A549 (cell line): ENCODE results near the gene TECTB. TPM values are rescaled to one million over a fixed set of nuclear protein-coding genes. Genes with fewer than 3 reads are reported as not detected.

Experiments
- ATAC-seq, 2 experiments: fragments of 200-7000 bp in 1 of 2; fragments of >200 bp in 1 of 2; cut with Nextera tagmentation in 1 of 2; cut with Tn5 transposase in 1 of 2; 3 replicates each; pipeline versions ENCODE4 v1.8.0 to v1.9.1; 2018 to 2020; ENCODE audit warnings: mild to moderate bottlenecking in 1 of 2, moderate library complexity in 1 of 2
- CTCF ChIA-PET: fragments of 300-600 bp; sonication (Branson Sonifier 250); formaldehyde crosslinking; extraction: SDS; loops from one replicate; lab custom pipeline; 2021; ENCODE audit warnings: antibody characterized with exemption, inconsistent platforms; lab: Yijun Ruan, JAX
- POLR2A ChIA-PET: fragments of 350-600 bp; formaldehyde crosslinking; extraction: SDS; loops from one replicate; lab custom pipeline; 2021; ENCODE audit warnings: antibody characterized with exemption, inconsistent platforms; lab: Yijun Ruan, JAX
- DNase-seq, 2 experiments: peaks; one replicate each; pipeline versions ENCODE4 v3.0.0 to v3.0.0-alpha.2; 2011 to 2016; ENCODE audit warnings: low read depth in 1 of 2, low spot score in 1 of 2
- FAIRE-seq: peaks from 2 replicates; lab custom pipeline; 2011; peaks lifted over from hg19 to GRCh38; lab: Jason Lieb, UNC
- H3K27ac ChIP-seq, 2 experiments: fragments of >200 bp; sonication (Bioruptor Twin); formaldehyde crosslinking; 3 replicates each; pipeline ENCODE4 v1.5.1; 2016 to 2017
- H3K4me1 ChIP-seq: fragments of >200 bp; sonication (Bioruptor Twin); formaldehyde crosslinking; 3 replicates; pipeline ENCODE4 v1.6.1; 2016
- H3K4me2 ChIP-seq: fragments of >200 bp; sonication (Bioruptor Twin); formaldehyde crosslinking; 3 replicates; pipeline ENCODE4 v1.6.1; 2016
- H3K4me3 ChIP-seq: fragments of >200 bp; sonication (Bioruptor Twin); formaldehyde crosslinking; 3 replicates; pipeline ENCODE4 v1.5.1; 2016
- H3K9me3 ChIP-seq: fragments of >200 bp; sonication (Bioruptor Twin); formaldehyde crosslinking; 3 replicates; pipeline ENCODE4 v1.6.1; 2016
- CEBPB ChIP-seq, 2 experiments: fragments of >200 bp in 1 of 2; sonication (Bioruptor Twin) in 1 of 2; formaldehyde crosslinking in 1 of 2; IDR thresholded peaks; 2 replicates each; pipeline ENCODE4 v1.6.1; 2012 to 2016
- CHD2 ChIP-seq: fragments of 150-350 bp; IDR thresholded peaks from 2 replicates; pipeline ENCODE4 v1.6.1; 2014; ENCODE audit warnings: low read length; ENCODE audit not compliant: partially characterized antibody
- EP300 ChIP-seq, 2 experiments: fragments of >200 bp; sonication (Bioruptor Twin); formaldehyde crosslinking; IDR thresholded peaks; 2 replicates in 1 of 2; 3 replicates in 1 of 2; pipeline ENCODE4 v1.6.1; 2016 to 2017
- ESRRA ChIP-seq: fragments of 150-350 bp; IDR thresholded peaks from 2 replicates; pipeline ENCODE4 v1.6.1; 2014; ENCODE audit warnings: mild to moderate bottlenecking, low read length, borderline replicate concordance
- HOXB13 ChIP-seq: fragments of 250-450 bp; sonication (Bioruptor Pico); IDR thresholded peaks from 2 replicates; pipeline ENCODE4 v1.5.0; 2020; ENCODE audit warnings: low read depth, mild to moderate bottlenecking, moderate library complexity
- HOXB5 ChIP-seq: fragments of 250-450 bp; sonication (Bioruptor Pico); IDR thresholded peaks from 2 replicates; pipeline ENCODE4 v1.5.0; 2020; ENCODE audit warnings: mild to moderate bottlenecking, moderate library complexity
- JUN ChIP-seq, 2 experiments: fragments of >200 bp; sonication (Bioruptor Twin); formaldehyde crosslinking; IDR thresholded peaks; 2 replicates in 1 of 2; 3 replicates in 1 of 2; pipeline ENCODE4 v1.6.1; 2016 to 2017
- MAFK ChIP-seq: fragments of 450-650 bp; IDR thresholded peaks from 2 replicates; pipeline ENCODE4 v1.6.1; 2014; ENCODE audit not compliant: partially characterized antibody
- MYC ChIP-seq: IDR thresholded peaks from 2 replicates; pipeline ENCODE4 v1.6.1; 2012; ENCODE audit warnings: mild to moderate bottlenecking, inconsistent platforms, low read length, improper control_type of control experiment, borderline replicate concordance
- NPAS2 ChIP-seq: fragments of 250-450 bp; sonication (Bioruptor Pico); IDR thresholded peaks from 2 replicates; pipeline ENCODE4 v1.8.0; 2022; ENCODE audit warnings: mild to moderate bottlenecking, moderate library complexity, borderline replicate concordance
- RARB ChIP-seq: fragments of 250-450 bp; sonication (Bioruptor Pico); IDR thresholded peaks from 2 replicates; pipeline ENCODE4 v1.8.0; 2021; ENCODE audit warnings: mild to moderate bottlenecking, moderate library complexity
- RCOR1 ChIP-seq: fragments of 150-350 bp; IDR thresholded peaks from 2 replicates; pipeline ENCODE4 v1.6.1; 2014; ENCODE audit warnings: antibody characterized with exemption, low read length, low read depth
- RFX5 ChIP-seq: fragments of 450-650 bp; IDR thresholded peaks from 2 replicates; pipeline ENCODE4 v1.7.1; 2014; ENCODE audit warnings: antibody characterized with exemption, mild to moderate bottlenecking, moderate library complexity
- SMC3 ChIP-seq: fragments of >200 bp; sonication (Bioruptor Twin); formaldehyde crosslinking; IDR thresholded peaks from 3 replicates; pipeline ENCODE4 v1.6.1; 2018; ENCODE audit warnings: inconsistent platforms
- ZC3H11A ChIP-seq: fragments of 450-650 bp; IDR thresholded peaks from 2 replicates; pipeline ENCODE4 v1.6.1; 2014; ENCODE audit warnings: antibody characterized with exemption, mild to moderate bottlenecking
- ZFP36 ChIP-seq: fragments of 450-650 bp; IDR thresholded peaks from 2 replicates; pipeline ENCODE4 v1.6.1; 2014; ENCODE audit warnings: borderline replicate concordance; ENCODE audit not compliant: partially characterized antibody
- ZNF302 ChIP-seq: fragments of 250-450 bp; sonication (Bioruptor Pico); IDR thresholded peaks from 2 replicates; pipeline ENCODE4 v1.9.0; 2021; ENCODE audit warnings: inconsistent platforms, mild to moderate bottlenecking, moderate library complexity
- WGBS: methylation state at CpG from one replicate; pipeline ENCODE4 v1.1.6; 2017; ENCODE audit errors: missing lambda C conversion rate; 5-methylcytosine and 5-hydroxymethylcytosine counted together
- polyA plus RNA-seq, 4 experiments: library from polyadenylated mRNA; depleted of rRNA in 3 of 4; stranded (reverse); fragments of >200 nt; fragmentation: RNase III in 1 of 4; extraction: RNeasy Plus Mini Kit Qiagen cat#74134 plus additional on column Dnase treatment in 1 of 4; gene quantifications; 2 replicates in 3 of 4; 3 replicates in 1 of 4; pipeline ENCODE4 v1.2.3, GENCODE V29; 2011 to 2017
- TF ChIP-seq, protein P1 (sequence below): fragments of >200 bp; sonication (Bioruptor Twin); formaldehyde crosslinking; IDR thresholded peaks from 2 replicates; pipeline ENCODE4 v1.6.1; 2016

TECTB gene
- polyA plus RNA-seq, 2 of the 4 experiments (the other 2 are of a cell fraction): not detected

DNA sequence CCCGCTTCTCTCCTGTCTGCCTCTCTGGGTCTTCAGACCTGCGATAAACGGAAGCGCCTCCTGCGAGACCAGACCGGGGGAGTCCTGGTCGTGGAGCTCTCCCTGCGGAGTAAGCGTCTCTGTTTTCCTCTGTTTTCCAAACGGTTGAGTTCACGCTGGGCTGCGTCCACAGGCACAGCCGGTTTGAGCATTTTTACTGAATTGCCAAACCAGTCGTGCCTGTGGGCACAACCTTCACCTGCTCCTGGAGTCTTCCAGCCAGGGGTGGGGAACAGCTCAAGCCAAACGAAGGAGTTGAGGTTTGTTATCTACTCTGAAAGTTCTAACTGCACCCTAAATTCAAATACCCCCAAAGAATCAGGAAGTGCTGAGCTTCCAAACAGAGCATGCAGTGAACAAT, 16.3 kb downstream of the TECTB start:
- ATAC-seq (no peak), DNase-seq (no peak), FAIRE-seq (no peak)
- CTCF ChIA-PET: interaction anchor here (0.7 kb wide), 1 partner anchor 16 kb away, joined by 3 read pairs; no protein-coding TSS in a partner anchor
- Histone ChIP-seq H3K4me3 (no peak overlapping the region), H3K9me3 (no peaks in the 10 kb centered on the region), H3K27ac (no peak overlapping the region), H3K4me1 (peaks cover 5% of the 10 kb centered on the region; the same call in 1 of the 3 replicates), H3K4me2 (no peak overlapping the region)
- WGBS: 73% methylated on average over 11 of the region's 15 CpGs
- POLR2A ChIA-PET: no interaction called here
- TF ChIP-seq ESRRA: no peak
- no peak for TF ChIP-seq RFX5
- TF ChIP-seq ZC3H11A: no peak
- TF ChIP-seq CHD2: no peak
- no peak for TF ChIP-seq ZFP36
- TF ChIP-seq HOXB5 (CRISPR knock-in tag): no peak
- TF ChIP-seq HOXB13 (CRISPR knock-in tag): no peak
- no peak for TF ChIP-seq JUN (IDR thresholded peaks at IDR 0.05)
- no peak for TF ChIP-seq ZNF302 (CRISPR knock-in tag)

GRCh38 chr10:112302335-112302734, 19.1 kb downstream of the TECTB start:
- POLR2A ChIA-PET: no interaction called here
- H3K9me3 ChIP-seq: no peaks in the 10 kb centered on the region
- no peak overlapping the region for H3K4me3 ChIP-seq
- FAIRE-seq (no peak), ATAC-seq (no peak), DNase-seq (no peak)
- 74% methylated on average over 3 of the region's 3 CpGs for whole genome bisulfite sequencing
- H3K4me2 ChIP-seq: no peak overlapping the region
- TF ChIP-seq EP300 (IDR thresholded peaks at IDR 0.05) (no peak), CHD2 (no peak), RFX5 (no peak), NPAS2 (CRISPR knock-in tag) (no peak), RARB (no peak), SMC3 (no peak)
- TF ChIP-seq, protein P1, sequence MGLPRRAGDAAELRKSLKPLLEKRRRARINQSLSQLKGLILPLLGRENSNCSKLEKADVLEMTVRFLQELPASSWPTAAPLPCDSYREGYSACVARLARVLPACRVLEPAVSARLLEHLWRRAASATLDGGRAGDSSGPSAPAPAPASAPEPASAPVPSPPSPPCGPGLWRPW: no peak
- H3K4me1 ChIP-seq: peaks cover 5% of the 10 kb centered on the region; the same call in 1 of the 3 replicates
- H3K27ac ChIP-seq: no peak overlapping the region
- CTCF ChIA-PET: interaction anchor here (2.7 to 2.8 kb wide), 2 partner anchors 12 to 165 kb away, joined by 10 read pairs; no protein-coding TSS in a partner anchor

DNA sequence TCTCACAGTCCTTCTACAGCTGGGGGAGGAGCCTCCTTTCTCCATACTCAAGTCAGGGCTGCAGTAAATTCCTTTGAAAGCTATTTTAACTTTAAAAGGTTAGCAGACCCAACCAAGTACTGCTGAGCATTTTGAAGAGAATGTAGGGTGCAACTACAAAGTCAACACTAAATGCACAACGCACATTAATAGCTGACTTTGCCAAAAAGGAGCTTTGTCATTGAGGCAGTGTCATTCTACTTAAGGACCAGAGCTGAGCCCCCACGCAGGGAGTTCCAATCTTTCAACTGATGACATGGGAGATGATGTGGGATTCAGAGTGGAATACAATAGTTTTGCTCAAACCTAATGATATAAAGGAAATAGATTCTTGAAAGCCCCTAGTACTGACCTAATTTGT, 20.3 kb downstream of the TECTB start:
- WGBS: 24% methylated on average over 2 of the region's 2 CpGs
- H3K9me3 ChIP-seq: no peaks in the 10 kb centered on the region
- POLR2A ChIA-PET: no interaction called here
- no peak for TF ChIP-seq RCOR1
- TF ChIP-seq MAFK: peak; percentile 42
- no peak overlapping the region for H3K27ac ChIP-seq
- ATAC-seq (no peak), DNase-seq (no peak), FAIRE-seq (no peak)
- CTCF ChIA-PET: interaction anchor here (0.6 to 2.8 kb wide), 5 partner anchors 11 to 166 kb away, joined by 3 to 10 read pairs (median 8); no protein-coding TSS in a partner anchor
- H3K4me1 ChIP-seq: peaks cover 5% of the 10 kb centered on the region; the same call in 1 of the 3 replicates
- no peak overlapping the region for H3K4me3 ChIP-seq
- H3K4me2 ChIP-seq: no peak overlapping the region

DNA sequence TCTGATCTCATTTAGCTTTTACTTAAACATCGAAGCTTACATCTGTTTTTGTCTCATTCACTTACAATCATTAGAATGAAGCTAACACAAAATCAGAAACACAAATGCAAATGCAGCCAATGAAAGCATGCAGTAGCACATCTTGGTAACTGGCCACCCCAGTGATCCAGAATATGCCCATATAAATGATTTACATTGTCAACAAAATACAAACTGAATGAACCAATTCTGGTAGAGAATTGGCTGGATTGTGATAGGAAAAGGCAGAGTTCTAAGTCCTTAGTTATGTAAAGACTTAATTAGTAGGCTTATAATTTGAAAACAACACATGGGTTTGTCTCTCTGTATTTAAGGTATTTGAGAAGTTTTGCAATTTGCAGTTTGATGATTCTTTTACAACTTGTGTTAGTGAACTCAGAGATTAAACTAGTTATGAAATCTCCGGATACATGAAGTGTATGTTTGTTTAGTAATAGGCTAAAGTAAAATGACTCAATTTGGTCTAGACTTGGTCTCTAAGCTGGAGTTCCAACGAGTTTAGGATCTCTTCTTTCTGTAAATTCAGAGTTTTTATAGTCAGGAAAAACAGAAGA, 21.2 kb downstream of the TECTB start:
- H3K4me2 ChIP-seq: peak overlapping the region; percentile 27; the same call in 2 of the 3 replicates
- no peak overlapping the region for H3K4me3 ChIP-seq
- FAIRE-seq: no peak
- peaks cover 5% of the 10 kb centered on the region; the same call in 1 of the 3 replicates for H3K4me1 ChIP-seq
- TF ChIP-seq CEBPB (IDR thresholded peaks at IDR 0.05) (0 out of 4 replicates have a peak, but pooled peaks of 1 of the 2 experiments have one; percentile 25), MYC (no peak)
- TF ChIP-seq, all 56 proteins: peak for 1
- CTCF ChIA-PET: interaction anchor here (0.6 to 2.8 kb wide), 5 partner anchors 10 to 167 kb away, joined by 3 to 10 read pairs (median 8); no protein-coding TSS in a partner anchor
- POLR2A ChIA-PET: interaction anchor here (0.7 to 1.3 kb wide), 2 partner anchors 8 to 121 kb away, joined by 3 to 7 read pairs; partner anchors contain the start of gene GPAM
- 11% methylated on average over 3 of the region's 3 CpGs for WGBS
- Histone ChIP-seq H3K27ac (no peak overlapping the region), H3K9me3 (no peaks in the 10 kb centered on the region)
- DNase-seq: no peak
- ATAC-seq: no peak; a peak in 1 of 6 replicates
